ENCODE data around the gene CCDC127. TPM values are rescaled to one million over a fixed set of nuclear protein-coding genes. Genes with fewer than 3 reads are reported as not detected.
A peak's percentile ranks its signal among the peaks of the same experiment; 100 is the strongest.

CCDC127 gene
- total RNA-seq, 2 donors from 2014 or later: 5.6 to 7.1 TPM

GRCh38 chr5:192691-192969, 25.3 kb downstream of the CCDC127 start:
- H3K9me3 ChIP-seq: no peaks in the 10 kb centered on the region
- peak overlapping the region; percentile 2 to 37 for H3K4me3 ChIP-seq
- peak overlapping the region; percentile 93 to 94 for H3K27ac ChIP-seq
- H3K27me3 ChIP-seq: no peaks in the 10 kb centered on the region
- DNase-seq (ENCODE audit: low spot score): no peak
- peaks cover 0 to 55% of the 10 kb centered on the region in 2 donors for H3K4me1 ChIP-seq
- no peak for TF ChIP-seq CTCF (IDR thresholded peaks at IDR 0.05)
- no peaks in the 10 kb centered on the region for H3K36me3 ChIP-seq

- H3K4me3 ChIP-seq: peak overlapping the region in 1 of 2 donors; percentile 37
- DNase-seq (ENCODE audit: low spot score): no peak
- no peaks in the 10 kb centered on the region for H3K36me3 ChIP-seq
- peaks cover 0 to 55% of the 10 kb centered on the region in 2 donors for H3K4me1 ChIP-seq
- no peak for TF ChIP-seq CTCF (IDR thresholded peaks at IDR 0.05)
- no peaks in the 10 kb centered on the region for H3K9me3 ChIP-seq
- H3K27ac ChIP-seq: peak overlapping the region; percentile 93 to 94
- H3K27me3 ChIP-seq: no peaks in the 10 kb centered on the region
Observed at GRCh38 chr5:191949-192690, 25.8 kb downstream of the CCDC127 start.

- no peak for TF ChIP-seq CTCF (IDR thresholded peaks at IDR 0.05)
- H3K9me3 ChIP-seq: no peaks in the 10 kb centered on the region
- DNase-seq (ENCODE audit: low spot score): no peak
- peak within 1 kb of the TSS in 1 of 2 donors; percentile 37 for H3K4me3 ChIP-seq
- no peaks in the 10 kb centered on the region for H3K36me3 ChIP-seq
- peak within 1 kb of the TSS; percentile 93 to 94 for H3K27ac ChIP-seq
- H3K27me3 ChIP-seq: no peaks in the 10 kb centered on the region
- peaks cover 0 to 55% of the 10 kb centered on the region in 2 donors for H3K4me1 ChIP-seq
Observed at GRCh38 chr5:191036-191948, 26.7 kb downstream of the CCDC127 start, which contains the start of gene LRRC14B. Gene LRRC14B (plus strand): TSS chr5:191495. CDS start chr5:191539, 44 bp downstream.

GRCh38 chr5:190366-191035, 27.5 kb downstream of the CCDC127 start:
- H3K27ac ChIP-seq: peak overlapping the region; percentile 93 to 94
- TF ChIP-seq CTCF (IDR thresholded peaks at IDR 0.05): no peak
- no peak for DNase-seq (ENCODE audit: low spot score)
- H3K36me3 ChIP-seq: no peaks in the 10 kb centered on the region
- H3K27me3 ChIP-seq: no peaks in the 10 kb centered on the region
- no peaks in the 10 kb centered on the region for H3K9me3 ChIP-seq
- peaks cover 0 to 55% of the 10 kb centered on the region in 2 donors for H3K4me1 ChIP-seq
- peak overlapping the region in 1 of 2 donors; percentile 37 for H3K4me3 ChIP-seq

- no peak for DNase-seq (ENCODE audit: low spot score)
- Histone ChIP-seq H3K27me3 (no peaks in the 10 kb centered on the region), H3K27ac (peak overlapping the region; percentile 93 to 94), H3K4me3 (no peak overlapping the region), H3K9me3 (no peaks in the 10 kb centered on the region), H3K4me1 (peaks cover 0 to 53% of the 10 kb centered on the region in 2 donors), H3K36me3 (no peaks in the 10 kb centered on the region)
- TF ChIP-seq CTCF (IDR thresholded peaks at IDR 0.05): no peak
Observed at GRCh38 chr5:189976-190365, 28.0 kb downstream of the CCDC127 start.

Measured in right atrium auricular region (tissue), 2 donors.